AG04449 (cell line): ENCODE measurements around the gene PIP5K1C.

Experiments
- CTCF ChIA-PET: fragments of 350-600 bp; formaldehyde crosslinking; extraction: SDS; loops from one replicate; lab custom pipeline; 2021; ENCODE audit warnings: antibody characterized with exemption; lab: Yijun Ruan, JAX
- POLR2A ChIA-PET: fragments of 400-600, 350-600 bp; formaldehyde crosslinking; extraction: SDS; loops from one replicate; lab custom pipeline; 2020; ENCODE audit warnings: antibody characterized with exemption, inconsistent platforms; lab: Yijun Ruan, JAX
- DNase-seq: peaks from one replicate; pipeline ENCODE4 v3.0.0-alpha.2; 2010; ENCODE audit warnings: low read depth, low spot score
- H3K4me3 ChIP-seq: 2 replicates; pipeline ENCODE4 v1.5.1; 2011; ENCODE audit warnings: low read depth, mild to moderate bottlenecking, control low read depth, low read length
- TF ChIP-seq, protein P1 (sequence below): IDR thresholded peaks from one replicate; pipeline ENCODE4 v1.5.1; 2011; ENCODE audit warnings: mild to moderate bottlenecking, moderate library complexity, low read length, control low read depth, inconsistent platforms; ENCODE audit not compliant: insufficient read depth; ENCODE audit errors: missing control alignments

PIP5K1C gene

GRCh38 chr19:3642987-3643673 lies 57.1 kb downstream of the PIP5K1C start:
- ChIA-PET CTCF (interaction anchor here (0.7 kb wide), 1 partner anchor 58 kb away, joined by 3 read pairs; no protein-coding TSS in a partner anchor), POLR2A (no interaction called here)
- DNase-seq = no peak
- H3K4me3 ChIP-seq = no peak overlapping the region
- TF ChIP-seq, protein P1, sequence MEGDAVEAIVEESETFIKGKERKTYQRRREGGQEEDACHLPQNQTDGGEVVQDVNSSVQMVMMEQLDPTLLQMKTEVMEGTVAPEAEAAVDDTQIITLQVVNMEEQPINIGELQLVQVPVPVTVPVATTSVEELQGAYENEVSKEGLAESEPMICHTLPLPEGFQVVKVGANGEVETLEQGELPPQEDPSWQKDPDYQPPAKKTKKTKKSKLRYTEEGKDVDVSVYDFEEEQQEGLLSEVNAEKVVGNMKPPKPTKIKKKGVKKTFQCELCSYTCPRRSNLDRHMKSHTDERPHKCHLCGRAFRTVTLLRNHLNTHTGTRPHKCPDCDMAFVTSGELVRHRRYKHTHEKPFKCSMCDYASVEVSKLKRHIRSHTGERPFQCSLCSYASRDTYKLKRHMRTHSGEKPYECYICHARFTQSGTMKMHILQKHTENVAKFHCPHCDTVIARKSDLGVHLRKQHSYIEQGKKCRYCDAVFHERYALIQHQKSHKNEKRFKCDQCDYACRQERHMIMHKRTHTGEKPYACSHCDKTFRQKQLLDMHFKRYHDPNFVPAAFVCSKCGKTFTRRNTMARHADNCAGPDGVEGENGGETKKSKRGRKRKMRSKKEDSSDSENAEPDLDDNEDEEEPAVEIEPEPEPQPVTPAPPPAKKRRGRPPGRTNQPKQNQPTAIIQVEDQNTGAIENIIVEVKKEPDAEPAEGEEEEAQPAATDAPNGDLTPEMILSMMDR = no peak

DNA sequence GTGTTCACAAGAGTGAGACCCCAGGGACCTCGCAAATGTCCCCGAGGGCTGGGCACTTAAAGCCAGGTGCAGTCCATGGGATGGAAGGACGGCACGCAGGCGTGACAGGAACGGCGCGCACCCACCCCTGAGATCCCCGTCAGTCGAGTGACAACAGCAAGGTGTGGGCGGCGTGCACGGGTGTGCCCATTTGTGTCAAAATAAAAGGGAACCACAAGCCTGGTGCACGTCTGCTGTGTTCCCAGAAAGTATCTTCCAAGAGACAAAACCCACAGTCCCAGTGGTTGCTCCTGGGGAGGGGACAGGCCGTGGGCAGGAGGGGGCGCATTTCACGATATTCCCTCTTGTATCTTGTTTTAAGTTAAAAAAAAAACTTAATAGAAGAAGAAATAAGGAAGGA lies 58.0 kb downstream of the PIP5K1C start:
- H3K4me3 ChIP-seq = no peak overlapping the region
- ChIA-PET CTCF (no interaction called here), POLR2A (no interaction called here)
- DNase-seq = no peak
- TF ChIP-seq, protein P1 = no peak

DNA sequence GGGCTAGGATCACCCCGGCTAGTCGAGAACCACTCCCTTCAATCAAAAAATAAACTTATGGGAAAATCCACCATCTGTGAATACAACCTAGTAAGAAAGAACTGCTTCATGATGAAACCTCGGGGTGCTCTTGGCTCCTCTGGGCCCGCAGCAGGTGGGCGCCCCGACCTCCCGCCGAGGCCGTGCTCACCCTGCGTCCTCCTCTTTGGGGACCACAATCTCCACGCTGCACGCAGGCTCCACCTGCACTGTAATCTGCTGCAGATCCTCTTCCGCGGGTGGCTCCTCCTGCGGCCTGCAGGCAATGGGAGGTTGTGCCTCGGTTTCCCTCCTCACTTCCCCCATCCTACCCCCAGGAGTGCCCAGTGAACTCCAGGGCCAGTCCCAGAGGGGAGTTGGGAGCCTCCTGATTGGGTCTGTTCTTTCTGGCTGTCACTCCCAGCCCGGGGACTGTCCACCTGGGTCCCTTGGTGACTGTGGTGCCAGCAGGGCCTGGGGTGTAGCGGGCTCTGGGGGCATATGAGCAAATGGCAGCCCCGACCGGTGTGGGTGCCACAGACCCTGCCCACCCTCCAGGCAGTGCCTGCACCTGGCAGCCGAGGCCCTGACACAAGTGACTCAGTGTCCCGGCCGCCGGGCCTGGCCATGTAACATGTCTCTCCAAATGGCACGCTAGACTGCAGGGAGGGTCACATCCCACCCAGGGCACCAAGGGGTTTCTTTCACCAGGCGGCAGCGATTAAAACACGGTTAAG lies 58.6 kb downstream of the PIP5K1C start:
- DNase-seq = no peak
- ChIA-PET CTCF (no interaction called here), POLR2A (no interaction called here)
- TF ChIP-seq, protein P1 = no peak
- no peak overlapping the region for H3K4me3 ChIP-seq

DNA sequence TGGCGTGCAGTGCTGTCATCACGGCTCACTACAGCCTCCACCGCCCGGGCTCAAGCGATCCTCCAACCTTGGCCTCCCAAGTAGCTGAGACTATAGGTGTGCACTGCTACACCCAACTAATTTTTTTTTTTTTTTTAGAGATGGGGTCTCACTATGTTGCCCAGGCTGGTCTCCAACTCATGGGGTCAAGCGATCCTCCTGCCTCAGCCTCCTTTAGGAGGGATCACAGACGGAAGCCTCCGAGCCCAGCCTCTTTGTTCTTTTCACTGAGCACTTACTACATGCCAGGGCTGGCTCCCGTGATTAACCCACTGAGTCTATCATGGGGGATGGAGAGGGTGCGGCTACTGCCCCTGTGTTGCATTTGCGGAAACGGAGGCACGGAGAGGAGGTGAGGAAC lies 60.8 kb downstream of the PIP5K1C start:
- CTCF ChIA-PET = no interaction called here
- no peak overlapping the region for H3K4me3 ChIP-seq
- TF ChIP-seq, protein P1 = no peak
- no peak for DNase-seq
- POLR2A ChIA-PET = interaction anchor here (0.6 to 0.9 kb wide), 2 partner anchors 16 to 117 kb away, joined by 3 read pairs; no protein-coding TSS in a partner anchor

DNA sequence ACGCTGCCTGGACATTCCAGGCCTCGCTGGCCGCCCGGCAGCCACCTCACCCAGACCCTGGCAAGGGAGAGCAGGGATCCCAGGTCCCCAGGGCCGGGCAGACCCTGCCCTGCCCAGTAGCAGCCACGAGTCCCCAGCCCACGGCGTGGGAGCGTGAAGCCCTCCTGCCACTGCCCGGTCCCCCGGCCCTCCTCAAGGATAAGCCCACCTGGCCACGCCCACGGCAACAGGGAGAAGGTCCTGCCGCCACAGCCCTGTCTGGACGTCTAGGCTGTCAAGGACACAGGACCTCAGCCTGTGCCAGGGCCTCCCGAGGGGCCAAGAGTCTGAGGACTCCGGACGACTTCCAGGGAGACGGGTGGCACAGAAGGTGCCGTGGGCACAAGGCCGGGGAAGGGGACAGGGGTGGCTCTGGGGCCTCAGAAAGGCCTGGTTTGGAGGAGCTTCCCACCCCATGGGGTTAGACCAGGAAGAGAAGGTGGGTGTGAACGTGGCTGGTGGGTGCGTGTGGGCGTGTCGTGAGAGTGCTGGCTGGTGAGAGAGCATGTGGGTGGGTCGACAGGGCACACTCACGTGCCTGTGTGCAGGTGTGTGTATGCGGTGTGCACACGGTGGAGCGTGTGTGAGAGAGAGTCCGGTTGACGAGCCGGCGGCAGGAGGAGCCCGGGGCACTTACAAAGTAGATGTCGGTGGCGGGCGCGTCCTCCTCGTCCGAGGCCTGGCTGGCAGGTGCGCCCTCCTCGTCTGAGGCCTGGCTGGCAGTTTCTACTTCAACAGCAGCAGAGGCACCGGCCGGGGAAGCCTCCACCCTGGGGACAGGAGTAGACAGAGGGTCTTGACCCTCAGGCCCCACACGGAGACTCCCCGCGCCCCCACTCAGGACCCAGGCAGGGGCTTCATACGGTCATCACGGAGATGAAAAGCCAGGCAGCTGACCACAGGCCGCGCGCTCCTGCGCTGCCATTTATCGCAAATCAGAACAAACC lies 61.8 kb downstream of the PIP5K1C start:
- no peak overlapping the region for H3K4me3 ChIP-seq
- no peak for DNase-seq
- ChIA-PET CTCF (no interaction called here), POLR2A (no interaction called here)
- TF ChIP-seq, protein P1 = no peak
